ENCODE measurements around the gene GPR107. TPM values are rescaled to one million over a fixed set of nuclear protein-coding genes. Genes with fewer than 3 reads are reported as not detected.

GPR107 gene
- total RNA-seq, 4 donors from 2014 or later, result 24.2 to 38.4 (median 30.4) TPM

DNA sequence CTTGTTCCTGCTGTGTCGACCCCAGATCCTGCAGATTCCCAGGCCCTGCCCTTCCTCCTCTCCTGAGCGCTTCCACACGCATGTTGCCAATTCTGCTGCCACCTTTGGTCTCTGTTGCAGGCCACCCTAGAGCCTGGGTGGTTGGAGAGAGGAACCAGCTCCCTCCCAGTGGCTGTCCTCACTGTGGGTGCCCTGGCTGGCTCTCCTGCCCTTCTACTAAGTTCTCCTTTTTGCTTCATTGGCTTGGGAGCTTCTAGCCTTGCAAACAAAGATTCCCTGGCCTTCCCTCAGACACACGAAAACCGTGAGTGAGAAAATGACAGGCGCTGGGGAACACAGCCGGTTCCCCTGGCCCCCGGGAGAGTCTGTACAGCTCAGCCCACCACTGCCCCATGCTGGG, 104.3 kb downstream of the GPR107 start:
- no peak for ATAC-seq
- no peak overlapping the region for H3K27ac ChIP-seq
- H3K27me3 ChIP-seq, result no peaks in the 10 kb centered on the region
- H3K36me3 ChIP-seq, result no peaks in the 10 kb centered on the region
- 92% methylated on average over 2 of the region's 8 CpGs; no CpG with 5 or more reads in 1 of the 2 donors for WGBS, 2 donors (ENCODE audit: low coverage in 1 of 2)
- peaks cover 0 to 4% (median 0%) of the 10 kb centered on the region in 3 donors for H3K4me1 ChIP-seq
- H3K9me3 ChIP-seq, result no peaks in the 10 kb centered on the region
- H3K4me3 ChIP-seq, result no peak overlapping the region
- TF ChIP-seq POLR2AphosphoS5 (IDR thresholded peaks at IDR 0.05) (no peak), EP300 (IDR thresholded peaks at IDR 0.05) (no peak), POLR2A (IDR thresholded peaks at IDR 0.05) (no peak)
- TF ChIP-seq, protein P1, sequence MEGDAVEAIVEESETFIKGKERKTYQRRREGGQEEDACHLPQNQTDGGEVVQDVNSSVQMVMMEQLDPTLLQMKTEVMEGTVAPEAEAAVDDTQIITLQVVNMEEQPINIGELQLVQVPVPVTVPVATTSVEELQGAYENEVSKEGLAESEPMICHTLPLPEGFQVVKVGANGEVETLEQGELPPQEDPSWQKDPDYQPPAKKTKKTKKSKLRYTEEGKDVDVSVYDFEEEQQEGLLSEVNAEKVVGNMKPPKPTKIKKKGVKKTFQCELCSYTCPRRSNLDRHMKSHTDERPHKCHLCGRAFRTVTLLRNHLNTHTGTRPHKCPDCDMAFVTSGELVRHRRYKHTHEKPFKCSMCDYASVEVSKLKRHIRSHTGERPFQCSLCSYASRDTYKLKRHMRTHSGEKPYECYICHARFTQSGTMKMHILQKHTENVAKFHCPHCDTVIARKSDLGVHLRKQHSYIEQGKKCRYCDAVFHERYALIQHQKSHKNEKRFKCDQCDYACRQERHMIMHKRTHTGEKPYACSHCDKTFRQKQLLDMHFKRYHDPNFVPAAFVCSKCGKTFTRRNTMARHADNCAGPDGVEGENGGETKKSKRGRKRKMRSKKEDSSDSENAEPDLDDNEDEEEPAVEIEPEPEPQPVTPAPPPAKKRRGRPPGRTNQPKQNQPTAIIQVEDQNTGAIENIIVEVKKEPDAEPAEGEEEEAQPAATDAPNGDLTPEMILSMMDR (IDR thresholded peaks at IDR 0.05), result no peak

DNA sequence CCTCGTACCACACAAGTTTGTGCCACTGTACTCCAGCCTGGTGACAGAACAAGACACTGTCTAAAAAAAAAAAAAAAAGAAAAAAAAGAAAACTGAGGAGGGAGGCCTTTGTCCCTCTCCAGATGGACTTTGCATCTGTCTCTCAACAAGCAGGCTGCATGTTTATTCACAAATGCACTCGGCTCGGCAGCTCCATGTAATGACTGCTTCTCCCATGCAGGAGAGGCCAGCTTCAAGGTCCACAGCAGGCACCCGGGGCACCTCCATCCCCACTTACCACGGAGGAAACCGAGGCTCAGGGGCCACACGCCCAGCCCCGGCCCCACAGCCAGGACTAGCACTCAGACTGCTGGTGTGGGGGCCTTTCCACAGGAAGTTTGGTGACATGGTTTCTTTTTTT, 105.4 kb downstream of the GPR107 start:
- Histone ChIP-seq H3K36me3 (no peaks in the 10 kb centered on the region), H3K9me3 (no peaks in the 10 kb centered on the region), H3K27ac (no peak overlapping the region), H3K27me3 (no peaks in the 10 kb centered on the region), H3K4me1 (peaks cover 0 to 4% (median 0%) of the 10 kb centered on the region in 3 donors), H3K4me3 (no peak overlapping the region)
- TF ChIP-seq POLR2A (IDR thresholded peaks at IDR 0.05), result no peak
- no peak for TF ChIP-seq POLR2AphosphoS5 (IDR thresholded peaks at IDR 0.05)
- TF ChIP-seq, protein P1 (IDR thresholded peaks at IDR 0.05), result no peak
- TF ChIP-seq EP300 (IDR thresholded peaks at IDR 0.05), result no peak
- 69 to 72% methylated on average over 5 to 7 of the region's 8 CpGs for WGBS, 2 donors (ENCODE audit: low coverage in 1 of 2)
- ATAC-seq, result no peak

DNA sequence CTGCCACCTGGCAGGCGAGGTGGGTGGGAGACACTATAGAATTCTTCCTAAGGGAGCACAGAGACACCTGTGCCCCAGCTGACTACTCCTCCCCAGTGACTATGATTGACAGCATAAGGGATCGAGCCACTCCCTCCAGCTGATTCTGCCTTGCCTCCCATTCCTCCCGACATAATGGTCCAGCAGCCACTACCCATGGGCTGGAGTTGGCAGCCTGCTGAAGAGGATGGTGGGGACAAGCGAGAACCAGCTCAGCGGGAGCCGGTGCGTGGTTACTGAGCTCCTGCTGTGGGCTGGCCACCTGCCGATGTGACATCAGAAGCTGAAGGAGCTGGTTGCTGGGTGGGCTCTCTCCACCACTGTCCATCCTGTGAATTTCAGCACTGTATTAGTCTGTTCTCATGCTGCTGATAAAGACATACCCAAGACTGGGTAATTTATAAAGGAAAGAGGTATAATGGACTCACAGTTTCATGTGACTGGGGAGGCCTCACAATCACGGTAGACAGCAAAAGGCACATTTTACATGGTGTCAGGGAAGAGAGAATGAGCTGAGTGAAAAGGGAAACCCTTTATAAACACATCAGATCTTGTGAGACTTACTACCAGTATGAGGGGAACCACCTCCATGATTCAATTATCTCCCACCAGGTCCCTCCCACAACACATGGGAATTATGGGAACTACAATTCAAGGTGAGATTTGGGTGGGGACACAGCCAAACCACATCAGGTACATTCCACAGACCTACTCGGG, 106.4 kb downstream of the GPR107 start:
- ATAC-seq, result no peak
- Histone ChIP-seq H3K27ac (no peak overlapping the region), H3K4me1 (peaks cover 0 to 4% (median 0%) of the 10 kb centered on the region in 3 donors), H3K27me3 (no peaks in the 10 kb centered on the region), H3K9me3 (no peaks in the 10 kb centered on the region), H3K4me3 (no peak overlapping the region), H3K36me3 (no peaks in the 10 kb centered on the region)
- WGBS, 2 donors (ENCODE audit: low coverage in 1 of 2), result 86 to 90% methylated on average over 3 to 7 of the region's 10 CpGs
- TF ChIP-seq POLR2A (IDR thresholded peaks at IDR 0.05) (no peak), POLR2AphosphoS5 (IDR thresholded peaks at IDR 0.05) (no peak), EP300 (IDR thresholded peaks at IDR 0.05) (no peak)
- TF ChIP-seq, protein P1 (IDR thresholded peaks at IDR 0.05), result no peak

DNA sequence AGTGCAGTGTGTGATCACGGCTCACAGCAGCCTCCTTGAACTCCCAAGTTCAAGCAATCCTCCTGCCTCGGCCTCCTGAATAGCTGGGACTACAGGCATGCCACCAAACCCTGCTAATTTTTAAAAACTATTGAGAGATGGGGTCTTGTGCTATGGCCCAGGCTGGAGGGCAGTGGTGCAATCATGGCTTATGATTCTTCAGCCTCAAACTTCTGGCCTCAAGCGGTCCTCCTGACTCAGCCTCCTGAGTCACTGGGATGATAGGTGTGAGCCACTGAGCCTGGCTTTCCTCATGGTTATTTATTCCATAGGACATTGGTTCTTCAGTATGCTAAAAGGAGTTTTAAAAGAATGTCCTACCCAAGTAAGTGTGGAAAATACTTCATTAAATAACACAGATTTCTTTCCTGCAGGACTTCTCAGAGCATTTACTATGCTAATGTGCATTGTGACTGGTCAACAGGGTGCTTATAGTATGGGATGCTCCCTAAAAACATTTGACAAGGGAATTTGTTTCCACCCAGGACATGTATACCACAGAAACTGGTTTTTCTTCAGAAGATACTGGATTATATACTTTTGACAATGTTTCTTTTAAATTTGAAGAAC, 107.3 kb downstream of the GPR107 start:
- TF ChIP-seq, protein P1 (IDR thresholded peaks at IDR 0.05), result no peak
- TF ChIP-seq POLR2AphosphoS5 (IDR thresholded peaks at IDR 0.05) (no peak), POLR2A (IDR thresholded peaks at IDR 0.05) (no peak), EP300 (IDR thresholded peaks at IDR 0.05) (no peak)
- H3K9me3 ChIP-seq, result no peaks in the 10 kb centered on the region
- peaks cover 0 to 4% (median 0%) of the 10 kb centered on the region in 3 donors for H3K4me1 ChIP-seq
- no peak for ATAC-seq
- no peaks in the 10 kb centered on the region for H3K27me3 ChIP-seq
- 100% methylated on average over 2 to 3 of the region's 3 CpGs for WGBS, 2 donors (ENCODE audit: low coverage in 1 of 2)
- no peak overlapping the region for H3K4me3 ChIP-seq
- H3K27ac ChIP-seq, result no peak overlapping the region
- no peaks in the 10 kb centered on the region for H3K36me3 ChIP-seq

DNA sequence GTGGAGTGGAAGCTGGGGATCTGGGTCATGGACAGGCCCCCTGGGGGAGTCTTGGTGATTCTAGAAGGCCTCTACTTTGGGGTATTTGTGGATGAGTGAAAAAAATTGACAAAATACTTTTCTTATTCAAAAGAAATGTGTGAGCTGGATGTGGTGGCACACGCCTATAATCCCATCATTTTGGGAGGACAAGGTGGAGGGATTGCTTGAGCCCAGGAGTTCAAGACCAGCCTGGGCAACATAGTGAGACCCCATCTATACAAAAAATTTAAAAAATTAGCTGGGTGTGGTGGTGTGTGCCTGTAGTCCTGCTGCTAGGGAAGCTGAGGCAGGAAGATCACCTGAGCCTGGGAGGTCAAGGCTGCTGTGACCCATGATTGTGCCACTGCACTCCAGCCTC, 111.9 kb downstream of the GPR107 start:
- no peak for ATAC-seq
- Histone ChIP-seq H3K36me3 (no peaks in the 10 kb centered on the region), H3K4me3 (no peak overlapping the region), H3K4me1 (no peaks in the 10 kb centered on the region), H3K27me3 (no peaks in the 10 kb centered on the region), H3K27ac (no peak overlapping the region), H3K9me3 (no peaks in the 10 kb centered on the region)
- WGBS, 2 donors (ENCODE audit: low coverage in 1 of 2), result 91 to 100% methylated on average over 1 of the region's 1 CpG
- TF ChIP-seq POLR2AphosphoS5 (IDR thresholded peaks at IDR 0.05), result no peak
